GM19193 (cell line): ENCODE data around the gene CEP126.

Experiments used
- POLR2A ChIP-seq: IDR thresholded peaks from 4 replicates; pipeline ENCODE4 v1.6.1; 2011; ENCODE audit not compliant: insufficient read depth, insufficient read length; ENCODE audit errors: extremely low read depth

Gene CEP126

GRCh38 chr11:101913656-101914055, 1.2 kb upstream of the CEP126 start:
- no peak for TF ChIP-seq POLR2A

DNA sequence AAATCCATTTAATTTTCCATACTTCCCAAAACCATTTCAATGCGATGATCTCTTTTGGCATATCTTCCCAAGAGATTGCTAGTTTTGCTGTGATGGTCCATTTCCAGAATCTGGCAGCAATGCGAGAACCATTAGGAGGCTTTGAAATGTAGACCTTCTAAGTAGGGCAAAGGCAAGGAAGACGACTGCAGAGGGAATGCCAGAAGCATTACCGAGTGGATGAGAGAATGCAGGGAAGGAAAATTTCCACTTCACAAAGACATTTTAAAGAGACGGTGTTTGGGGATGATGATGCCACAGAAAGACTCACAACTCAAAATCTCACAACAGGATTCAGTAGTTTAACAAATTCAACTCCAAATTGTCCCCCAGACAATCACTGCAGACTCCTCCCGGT, 471 bp upstream of the CEP126 start:
- TF ChIP-seq POLR2A: no peak

DNA sequence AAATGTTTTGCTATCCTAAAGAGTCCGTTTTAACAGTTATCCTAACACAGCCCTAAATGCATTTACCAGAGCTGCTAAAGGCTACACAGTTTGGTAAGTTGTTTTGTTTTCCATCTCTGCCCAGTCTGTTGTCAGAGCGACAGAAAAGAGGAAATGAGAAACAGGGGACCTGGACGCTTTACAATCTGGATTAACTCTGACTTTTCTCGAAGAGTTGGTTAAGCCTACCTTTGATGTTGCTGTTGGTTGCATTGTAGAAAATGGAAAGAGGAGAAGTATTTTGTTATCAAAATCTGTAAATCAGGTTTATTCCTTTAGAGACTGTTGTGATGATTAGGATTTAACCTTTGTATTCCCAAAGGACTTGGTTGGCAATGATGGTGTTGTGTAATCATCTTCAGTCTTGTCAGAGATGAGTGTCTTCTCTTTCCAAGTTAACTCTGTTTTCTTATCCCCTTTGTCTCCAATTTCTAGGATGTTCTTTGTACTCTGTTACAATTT, 1.0 kb downstream of the CEP126 start:
- no peak for TF ChIP-seq POLR2A

DNA sequence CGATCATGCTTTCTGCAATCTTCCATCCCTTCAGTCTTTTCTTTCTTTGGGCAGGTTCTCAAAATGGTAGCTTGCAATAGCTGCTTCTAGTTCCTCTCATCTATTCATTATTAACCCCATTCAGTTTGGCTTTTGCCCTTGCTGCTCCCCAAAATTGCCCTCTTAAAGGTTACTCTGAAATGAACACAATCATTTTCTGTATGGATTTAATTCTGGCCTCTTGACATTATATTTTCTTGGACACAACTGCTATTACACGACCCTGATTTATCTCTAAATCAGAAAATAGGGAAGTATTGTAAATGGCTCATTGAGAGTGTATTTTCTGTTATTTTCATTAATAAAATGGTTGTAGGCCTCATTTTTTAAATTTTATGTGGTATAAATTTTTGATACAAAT, 1.6 kb downstream of the CEP126 start, which contains the start of gene ANGPTL5:
Gene ANGPTL5, minus strand, starts transcription at position 101 of the 400 bp plus-strand sequence. CDS start 8,613 bp downstream, outside the sequence.
- no peak for TF ChIP-seq POLR2A

DNA sequence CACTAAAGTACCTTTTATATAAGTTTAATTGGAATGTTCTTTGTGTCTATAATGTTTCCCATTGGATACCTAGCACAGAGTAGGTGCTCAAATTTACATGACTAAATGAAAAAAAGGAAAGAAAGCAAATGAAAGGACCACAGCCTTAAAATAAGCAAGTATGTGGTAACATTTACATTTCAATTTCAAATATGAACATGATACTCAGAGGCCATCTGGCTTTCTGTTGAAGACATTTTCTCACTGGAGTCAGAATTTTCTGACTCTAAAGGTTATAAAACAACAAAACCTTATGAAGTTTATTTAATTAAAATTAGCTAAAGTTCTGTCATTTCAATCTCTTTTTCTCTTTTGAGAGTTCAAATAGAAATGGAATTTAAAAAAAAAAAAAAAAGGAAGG, 2.4 kb downstream of the CEP126 start:
- no peak for TF ChIP-seq POLR2A

DNA sequence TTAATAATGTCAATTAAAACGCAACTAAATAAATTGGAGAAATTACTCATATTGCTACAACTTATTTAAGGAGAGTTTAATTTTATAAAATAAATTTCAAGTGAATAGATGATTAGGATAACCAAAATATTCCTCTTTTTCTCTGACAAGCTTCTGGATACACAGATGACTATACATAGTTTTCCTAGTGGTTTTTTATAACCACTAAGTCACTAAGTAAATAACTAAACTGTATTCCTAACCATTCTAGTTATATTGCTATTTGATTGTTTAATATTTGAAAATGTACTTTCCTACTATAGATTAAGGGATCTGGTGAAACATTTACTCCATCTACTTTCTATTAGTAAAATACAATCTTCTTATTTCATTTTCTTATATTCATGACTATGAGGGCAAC, 6.2 kb downstream of the CEP126 start:
- TF ChIP-seq POLR2A: no peak

GRCh38 chr11:101923554-101923953, 8.7 kb downstream of the CEP126 start:
- no peak for TF ChIP-seq POLR2A

DNA sequence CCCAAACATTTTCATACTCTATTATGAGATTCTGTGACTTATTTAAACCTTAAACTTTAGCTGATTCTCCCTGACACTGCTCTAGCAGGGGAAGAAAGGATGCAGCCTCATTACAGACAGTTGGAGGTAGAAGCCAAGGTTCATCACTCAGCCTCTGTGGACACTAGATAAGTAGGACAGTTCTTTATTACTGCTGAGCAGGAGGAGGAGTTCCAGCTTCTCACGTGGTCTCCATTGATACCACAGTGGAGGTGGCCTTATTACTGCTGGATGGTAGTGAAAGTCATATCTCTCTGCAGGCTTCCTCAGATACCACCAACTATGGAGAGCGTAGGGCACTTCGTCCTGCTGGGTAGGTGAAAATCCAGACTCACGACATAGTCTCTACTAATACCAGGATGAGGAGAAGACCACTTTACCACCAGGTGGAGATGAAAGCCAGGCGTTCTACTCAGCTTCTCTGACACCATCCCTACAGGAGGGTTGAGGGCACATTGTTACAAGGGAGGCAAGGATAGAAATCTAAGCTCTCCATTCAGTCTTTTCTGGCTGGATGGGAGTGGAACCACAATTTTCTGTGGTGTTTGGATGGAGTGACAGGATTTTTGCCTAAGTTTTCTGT, 14.6 kb downstream of the CEP126 start:
- no peak for TF ChIP-seq POLR2A

GRCh38 chr11:101931692-101932091, 16.9 kb downstream of the CEP126 start:
- TF ChIP-seq POLR2A: no peak

- TF ChIP-seq POLR2A: no peak
These were observed 26.2 kb downstream of the CEP126 start for GRCh38 chr11:101940901-101941520.

DNA sequence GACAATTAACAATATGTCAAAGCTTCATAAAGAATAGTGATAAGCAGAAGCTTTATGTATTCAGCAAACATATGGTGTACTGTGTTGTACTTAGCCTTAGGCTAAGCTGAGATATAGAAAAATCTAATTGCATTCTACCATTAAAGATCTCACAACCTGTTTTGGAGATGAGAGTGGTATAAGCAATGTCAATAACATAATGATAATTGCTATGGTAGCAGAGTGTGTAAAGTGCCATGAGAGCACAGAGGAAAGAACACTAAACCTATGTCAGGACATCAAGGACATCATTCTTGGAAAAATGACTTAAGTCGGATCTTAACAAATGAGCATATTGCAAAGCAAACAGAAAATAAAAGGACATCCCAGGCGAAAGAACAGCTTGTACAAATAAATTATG, 30.1 kb downstream of the CEP126 start:
- TF ChIP-seq POLR2A: no peak

GRCh38 chr11:101945448-101945847, 30.6 kb downstream of the CEP126 start:
- TF ChIP-seq POLR2A: no peak

GRCh38 chr11:101949680-101950220, 34.9 kb downstream of the CEP126 start:
- no peak for TF ChIP-seq POLR2A

DNA sequence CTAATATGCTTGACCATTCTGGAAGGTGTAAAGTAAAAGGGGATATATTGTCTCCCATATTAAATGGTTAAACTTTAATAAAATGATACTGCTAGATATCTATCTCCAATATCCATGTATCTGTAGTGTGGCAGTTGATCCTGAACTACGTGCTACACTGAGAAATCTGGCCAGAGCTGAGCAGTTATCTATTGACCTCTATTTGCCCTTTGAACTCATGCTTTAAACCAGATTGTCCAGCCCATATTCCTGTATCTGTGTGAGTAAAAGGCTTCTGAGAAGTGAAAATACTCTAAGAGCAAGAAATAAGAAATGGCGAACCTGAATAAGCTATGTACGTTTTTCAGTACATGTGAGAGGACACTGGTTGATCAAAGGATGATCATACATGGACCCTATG, 40.5 kb downstream of the CEP126 start:
- TF ChIP-seq POLR2A: no peak

- TF ChIP-seq POLR2A: no peak
These were observed 40.9 kb downstream of the CEP126 start for GRCh38 chr11:101955701-101956100.

DNA sequence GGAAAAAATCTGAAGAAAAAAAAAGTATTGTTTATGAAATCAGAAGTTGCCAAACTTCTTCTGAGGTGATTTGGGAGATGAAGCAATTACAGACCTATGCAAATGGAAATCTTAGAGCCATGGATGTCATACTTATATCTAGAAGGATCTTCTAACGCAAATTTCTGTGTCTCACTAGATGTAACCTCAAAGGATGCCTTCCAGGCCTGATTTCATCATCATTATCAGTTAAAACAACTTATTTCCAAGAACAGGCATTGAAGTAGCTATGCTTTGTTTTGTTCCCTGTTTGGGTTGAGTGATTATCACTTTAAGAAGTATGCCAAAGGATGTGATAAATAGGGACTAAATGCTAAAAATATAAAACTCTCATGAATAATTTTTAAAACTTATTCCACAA, 45.4 kb downstream of the CEP126 start:
- TF ChIP-seq POLR2A: no peak
